Measurements from ENCODE around the gene CD28. TPM values are rescaled to one million over a fixed set of nuclear protein-coding genes. Genes with fewer than 3 reads are reported as not detected.

The CD28 gene
- total and polyA plus RNA-seq, 10 of the 15 experiments (the other 5 are each of a cell fraction or from before 2014, with no cell fraction given): 0.03 to 0.23 (median 0.04) TPM; not detected in 7

GRCh38 chr2:203734276-203734983 lies 28.0 kb downstream of the CD28 start:
- POLR2A ChIA-PET: no interaction called here
- no peak for FAIRE-seq
- no peaks in the 10 kb centered on the region; a peak in 1 of 4 replicates for H3K27me3 ChIP-seq (replicated peaks in 1 of 2; ENCODE audit: control insufficient read depth in 2 of 2, insufficient read depth in 2 of 2, low read length in 1 of 2)

GRCh38 chr2:203737360-203737759 lies 30.9 kb downstream of the CD28 start:
- Histone ChIP-seq H3K9ac (ENCODE audit: control insufficient read depth, insufficient read depth, low read length) (no peak overlapping the region), H4K20me1 (ENCODE audit: control insufficient read depth, insufficient read depth) (no peaks in the 10 kb centered on the region), H3K4me2 (ENCODE audit: control insufficient read depth, insufficient read depth) (no peak overlapping the region), H3K4me3 (no peak overlapping the region), H3K27ac (ENCODE audit: control insufficient read depth, insufficient read depth) (no peak overlapping the region), H3K79me2 (ENCODE audit: control insufficient read depth, insufficient read depth, low read length) (no peaks in the 10 kb centered on the region), H3K36me3 (ENCODE audit: control insufficient read depth in 2 of 2, insufficient read depth in 2 of 2, low read length in 1 of 2) (no peaks in the 10 kb centered on the region), H3K4me1 (ENCODE audit: control insufficient read depth, insufficient read depth, low read length) (no peaks in the 10 kb centered on the region), H3K9me3 (replicated peaks; ENCODE audit: control insufficient read depth, insufficient read depth, low read length) (no peaks in the 10 kb centered on the region), H3K27me3 (replicated peaks in 1 of 2; ENCODE audit: control insufficient read depth in 2 of 2, insufficient read depth in 2 of 2, low read length in 1 of 2) (no peaks in the 10 kb centered on the region; a peak in 1 of 4 replicates), H2AFZ (ENCODE audit: control insufficient read depth, low read depth, low read length) (no peak overlapping the region)
- FAIRE-seq: no peak
- ChIA-PET SMC1A (ENCODE audit: uncharacterized antibody, unreplicated experiment) (no interaction called here), RAD21 (ENCODE audit: unreplicated experiment) (no interaction called here), CTCF (no interaction called here), POLR2A (no interaction called here)
- BruUV-seq (replicated peaks): no TSS peak
- in situ Hi-C loops (cut with MboI) (no loop called here), intact Hi-C loops (cut with micrococcal nuclease; ENCODE audit: unreplicated experiment) (no loop called here)
- no peak for ATAC-seq
- TF ChIP-seq ZZZ3 (IDR thresholded peaks at IDR 0.05; ENCODE audit: control insufficient read depth, insufficient read length, low read depth) (no peak), PML (IDR thresholded peaks at IDR 0.05; ENCODE audit: low read length) (no peak), BACH1 (IDR thresholded peaks at IDR 0.05; ENCODE audit: borderline replicate concordance) (no peak), IKZF1 (conservative IDR thresholded peaks at IDR 0.05) (no peak), GABPA (IDR thresholded peaks at IDR 0.05; ENCODE audit: low read depth) (no peak), SMAD5 (IDR thresholded peaks at IDR 0.05; ENCODE audit: low read depth) (no peak), LARP7 (IDR thresholded peaks at IDR 0.05) (no peak)
- TF ChIP-seq, protein P1, sequence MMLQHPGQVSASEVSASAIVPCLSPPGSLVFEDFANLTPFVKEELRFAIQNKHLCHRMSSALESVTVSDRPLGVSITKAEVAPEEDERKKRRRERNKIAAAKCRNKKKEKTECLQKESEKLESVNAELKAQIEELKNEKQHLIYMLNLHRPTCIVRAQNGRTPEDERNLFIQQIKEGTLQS (IDR thresholded peaks at IDR 0.05; ENCODE audit: borderline replicate concordance, extremely low read depth, low read depth, low read length): no peak
- 0% methylated on average over 1 of the region's 1 CpG for WGBS (ENCODE audit: insufficient coverage, insufficient replicate concordance, low lambda C conversion rate, missing lambda C conversion rate)
- no peak for DNase-seq (ENCODE audit: low read depth, low spot score)

More at GRCh38 chr2:203734276-203734983, 28.0 kb downstream of the CD28 start:
- in situ Hi-C loops (cut with MboI): no loop called here
- ChIA-PET CTCF (no interaction called here), RAD21 (ENCODE audit: unreplicated experiment) (no interaction called here), SMC1A (ENCODE audit: uncharacterized antibody, unreplicated experiment) (interaction anchor here (1.7 kb wide), 1 partner anchor 14 kb away, joined by 6 read pairs; no protein-coding TSS in a partner anchor)
- H3K4me1 ChIP-seq (ENCODE audit: control insufficient read depth, insufficient read depth, low read length): no peaks in the 10 kb centered on the region
- H3K4me3 ChIP-seq: no peak overlapping the region
- ATAC-seq (no peak), DNase-seq (ENCODE audit: low read depth, low spot score) (no peak)
- no TSS peak for BruUV-seq (replicated peaks)
- no peaks in the 10 kb centered on the region for H3K9me3 ChIP-seq (replicated peaks; ENCODE audit: control insufficient read depth, insufficient read depth, low read length)
- no peak overlapping the region for H3K4me2 ChIP-seq (ENCODE audit: control insufficient read depth, insufficient read depth)
- 77% methylated on average over 9 of the region's 12 CpGs for WGBS (ENCODE audit: insufficient coverage, insufficient replicate concordance, low lambda C conversion rate, missing lambda C conversion rate)
- TF ChIP-seq TARDBP (IDR thresholded peaks at IDR 0.05; ENCODE audit: borderline replicate concordance) (no peak), BHLHE40 (IDR thresholded peaks at IDR 0.05; ENCODE audit: borderline replicate concordance in 1 of 2, low read depth in 2 of 2, low read length in 1 of 2) (no peak), HDAC6 (IDR thresholded peaks at IDR 0.05; ENCODE audit: unreplicated experiment) (no peak)
- TF ChIP-seq, protein P2, sequence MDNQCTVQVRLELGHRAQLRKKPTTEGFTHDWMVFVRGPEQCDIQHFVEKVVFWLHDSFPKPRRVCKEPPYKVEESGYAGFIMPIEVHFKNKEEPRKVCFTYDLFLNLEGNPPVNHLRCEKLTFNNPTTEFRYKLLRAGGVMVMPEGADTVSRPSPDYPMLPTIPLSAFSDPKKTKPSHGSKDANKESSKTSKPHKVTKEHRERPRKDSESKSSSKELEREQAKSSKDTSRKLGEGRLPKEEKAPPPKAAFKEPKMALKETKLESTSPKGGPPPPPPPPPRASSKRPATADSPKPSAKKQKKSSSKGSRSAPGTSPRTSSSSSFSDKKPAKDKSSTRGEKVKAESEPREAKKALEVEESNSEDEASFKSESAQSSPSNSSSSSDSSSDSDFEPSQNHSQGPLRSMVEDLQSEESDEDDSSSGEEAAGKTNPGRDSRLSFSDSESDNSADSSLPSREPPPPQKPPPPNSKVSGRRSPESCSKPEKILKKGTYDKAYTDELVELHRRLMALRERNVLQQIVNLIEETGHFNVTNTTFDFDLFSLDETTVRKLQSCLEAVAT (IDR thresholded peaks at IDR 0.05): no peak
- no peaks in the 10 kb centered on the region for H4K20me1 ChIP-seq (ENCODE audit: control insufficient read depth, insufficient read depth)
- intact Hi-C loops (cut with micrococcal nuclease; ENCODE audit: unreplicated experiment): no loop called here
- no peak overlapping the region for H3K27ac ChIP-seq (ENCODE audit: control insufficient read depth, insufficient read depth)
- H3K36me3 ChIP-seq (ENCODE audit: control insufficient read depth in 2 of 2, insufficient read depth in 2 of 2, low read length in 1 of 2): no peaks in the 10 kb centered on the region
- H3K9ac ChIP-seq (ENCODE audit: control insufficient read depth, insufficient read depth, low read length): no peak overlapping the region
- H2AFZ ChIP-seq (ENCODE audit: control insufficient read depth, low read depth, low read length): no peak overlapping the region
- H3K79me2 ChIP-seq (ENCODE audit: control insufficient read depth, insufficient read depth, low read length): no peaks in the 10 kb centered on the region

Measured in GM12878 (cell line).